HG02970 (cell line): ENCODE measurements around the gene PPP4R1.

ENCODE experiments used
- ATAC-seq: cut with Tn5 transposase; IDR thresholded peaks from one replicate; pipeline ENCODE4 v1.9.1; 2021; ENCODE audit warnings: mild to moderate bottlenecking, moderate library complexity, moderate number of reproducible peaks; ENCODE audit not compliant: unreplicated experiment, low FRiP score

The PPP4R1 gene

GRCh38 chr18:9519399-9519798 lies 95.0 kb downstream of the PPP4R1 start:
- no peak for ATAC-seq

- ATAC-seq = no peak
Measured at GRCh38 chr18:9517869-9518268, 96.5 kb downstream of the PPP4R1 start.

- ATAC-seq = no peak
Measured at GRCh38 chr18:9516437-9517064, 97.8 kb downstream of the PPP4R1 start.

GRCh38 chr18:9513971-9514512 lies 100.3 kb downstream of the PPP4R1 start:
- no peak for ATAC-seq

GRCh38 chr18:9508446-9509025 lies 105.8 kb downstream of the PPP4R1 start:
- ATAC-seq = no peak

- ATAC-seq = no peak
Measured at GRCh38 chr18:9507565-9508088, 106.7 kb downstream of the PPP4R1 start.

- no peak for ATAC-seq
Measured at GRCh38 chr18:9506046-9506792, 108.1 kb downstream of the PPP4R1 start.
